AG09309 (cell line): ENCODE measurements around the gene MACF1.

ENCODE experiments used
- DNase-seq: peaks from one replicate; pipeline ENCODE4 v3.0.0-alpha.2; 2010; ENCODE audit warnings: low read depth
- H3K4me3 ChIP-seq: 2 replicates; pipeline ENCODE4 v1.5.1; 2011; ENCODE audit warnings: mild to moderate bottlenecking, low read depth, low read length, moderate library complexity; ENCODE audit not compliant: control insufficient read depth
- CTCF ChIP-seq: IDR thresholded peaks from 2 replicates; pipeline ENCODE4 v1.5.1; 2011; ENCODE audit warnings: mild to moderate bottlenecking, low read depth, low read length, inconsistent platforms; ENCODE audit not compliant: insufficient read depth, control insufficient read depth; ENCODE audit errors: missing control alignments

Gene MACF1

DNA sequence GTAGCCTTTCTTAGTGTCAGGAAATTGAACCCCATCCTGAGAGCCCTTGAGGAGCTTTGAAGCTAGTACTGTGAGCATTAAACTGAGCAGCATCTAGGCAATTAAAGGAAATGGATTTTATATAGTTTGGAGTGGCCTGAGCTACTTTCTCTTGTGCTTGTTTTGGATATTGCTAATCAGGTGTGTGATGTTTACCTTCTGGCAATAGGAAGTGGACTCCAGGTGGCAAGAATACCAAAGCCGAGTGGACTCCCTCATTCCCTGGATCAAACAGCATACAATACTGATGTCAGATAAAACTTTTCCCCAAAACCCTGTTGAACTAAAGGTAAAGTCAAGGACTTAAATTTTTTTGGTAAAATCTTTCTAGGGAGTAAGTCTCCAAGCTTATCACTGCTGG is 79.4 kb downstream of the MACF1 start:
- TF ChIP-seq CTCF, result no peak
- DNase-seq, result no peak
- no peak overlapping the region for H3K4me3 ChIP-seq

DNA sequence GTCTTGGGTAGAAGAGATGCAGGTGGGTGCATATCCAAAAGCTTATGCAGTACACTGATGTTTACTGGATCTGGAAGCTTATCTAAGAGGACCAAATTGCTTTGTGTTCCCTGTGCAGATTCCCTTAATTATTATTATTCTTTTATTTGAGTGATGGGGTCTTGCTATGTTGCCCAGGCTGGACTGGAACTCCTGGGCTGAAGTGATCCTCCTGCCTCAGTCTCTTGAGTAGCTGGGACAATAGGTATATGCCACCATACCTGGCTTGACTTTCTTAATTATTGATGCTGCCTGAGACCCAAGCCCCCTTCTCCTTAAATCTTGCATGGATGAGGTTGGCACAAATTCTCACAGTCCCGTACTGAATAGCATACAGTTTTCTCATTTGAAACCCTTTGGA is 83.0 kb downstream of the MACF1 start:
- DNase-seq, result no peak
- TF ChIP-seq CTCF, result no peak
- H3K4me3 ChIP-seq, result no peak overlapping the region

- no peak for TF ChIP-seq CTCF
- no peak overlapping the region for H3K4me3 ChIP-seq
- no peak for DNase-seq
These were observed 84.4 kb downstream of the MACF1 start for GRCh38 chr1:39288735-39289465.

DNA sequence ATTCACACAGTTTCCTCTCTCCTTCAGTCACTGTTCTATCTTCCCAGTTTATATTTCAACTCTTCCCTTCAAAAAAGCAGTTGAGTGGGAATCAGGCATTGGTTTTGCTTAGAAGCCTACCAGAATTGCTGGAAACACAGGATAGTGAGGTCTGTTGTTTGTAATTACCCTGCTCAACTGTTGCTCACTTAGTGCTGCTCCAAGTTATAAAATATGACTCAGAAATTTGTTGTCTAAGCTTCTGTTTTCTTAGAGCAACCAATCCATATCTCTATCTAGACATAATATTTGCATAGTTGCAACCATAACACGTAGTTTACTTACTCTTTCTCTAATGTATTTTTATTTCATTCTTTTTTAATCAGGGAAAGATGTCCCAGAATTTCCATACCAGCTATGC is 87.9 kb downstream of the MACF1 start:
- H3K4me3 ChIP-seq, result no peak overlapping the region
- no peak for DNase-seq
- TF ChIP-seq CTCF, result no peak

GRCh38 chr1:39293375-39294070 is 89.0 kb downstream of the MACF1 start:
- no peak for DNase-seq
- H3K4me3 ChIP-seq, result no peak overlapping the region
- TF ChIP-seq CTCF, result no peak

DNA sequence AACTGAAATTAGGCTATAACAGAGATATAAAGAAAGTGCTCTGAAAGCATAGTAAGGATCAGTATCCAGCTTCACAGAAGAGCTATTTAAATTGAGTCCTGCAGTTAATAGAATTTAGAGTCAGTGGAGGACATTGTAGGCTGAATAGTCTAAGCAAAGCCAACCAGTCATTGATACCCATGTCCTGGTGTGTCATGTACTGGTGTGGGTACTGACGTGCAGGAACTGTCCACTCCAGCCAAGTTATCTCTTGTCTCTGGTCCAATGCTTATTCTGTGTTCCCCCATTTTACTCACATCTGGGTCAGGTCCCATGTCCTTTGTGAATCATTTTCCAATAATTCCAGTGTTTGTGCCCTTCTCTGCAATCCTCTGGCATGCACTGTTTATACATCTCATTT is 90.0 kb downstream of the MACF1 start:
- no peak for TF ChIP-seq CTCF
- DNase-seq, result no peak

More for the DNA sequence above, 90.0 kb downstream of the MACF1 start:
- H3K4me3 ChIP-seq, result no peak overlapping the region
